Parathyroid adenoma (tissue), 2 donors: ENCODE results near the gene HAUS1.

Experiments
- H2AFZ ChIP-seq: fragments of 300-600 bp; sonication (generic); one replicate; pipeline ENCODE4 v1.7.0; 2017; ENCODE audit warnings: antibody characterized with exemption, mild to moderate bottlenecking
- H3K27ac ChIP-seq: fragments of 300-600 bp; sonication (generic); one replicate; pipeline ENCODE4 v1.7.0; 2017
- H3K27me3 ChIP-seq: fragments of 300-600 bp; sonication (generic); one replicate; pipeline ENCODE4 v1.7.0; 2017; ENCODE audit warnings: low read length; ENCODE audit not compliant: control insufficient read depth, insufficient read depth
- H3K36me3 ChIP-seq: fragments of 300-600 bp; sonication (generic); one replicate; pipeline ENCODE4 v1.7.0; 2017; ENCODE audit warnings: low read length; ENCODE audit not compliant: control insufficient read depth, insufficient read depth
- H3K4me1 ChIP-seq: fragments of 300-600 bp; sonication (generic); one replicate; pipeline ENCODE4 v1.7.0; 2017; ENCODE audit warnings: control low read depth
- H3K4me2 ChIP-seq: fragments of 300-600 bp; sonication (generic); one replicate; pipeline ENCODE4 v1.7.0; 2017; ENCODE audit warnings: low read length
- H3K4me3 ChIP-seq: fragments of 300-600 bp; sonication (generic); one replicate; pipeline ENCODE4 v1.7.0; 2017; ENCODE audit warnings: low read depth, low read length
- H3K79me2 ChIP-seq: fragments of 300-600 bp; sonication (generic); one replicate; pipeline ENCODE4 v1.7.0; 2017; ENCODE audit warnings: control low read depth
- H3K9ac ChIP-seq: fragments of 300-600 bp; sonication (generic); one replicate; pipeline ENCODE4 v1.7.0; 2017; ENCODE audit warnings: mild to moderate bottlenecking
- H3K9me3 ChIP-seq: fragments of 300-600 bp; sonication (generic); one replicate; pipeline ENCODE4 v1.7.0; 2017; ENCODE audit warnings: low read length; ENCODE audit not compliant: control insufficient read depth
- CTCF ChIP-seq: fragments of 300-600 bp; sonication (generic); IDR thresholded peaks from one replicate; pipeline ENCODE4 v1.7.0; 2017; ENCODE audit warnings: antibody characterized with exemption, mild to moderate bottlenecking
- donor health status: primary hyperparathyroidism.

HAUS1 gene

GRCh38 chr18:46176001-46176400, 71.8 kb downstream of the HAUS1 start:
- H3K4me2 ChIP-seq = no peak overlapping the region
- TF ChIP-seq CTCF = no peak
- no peak overlapping the region for H3K27ac ChIP-seq
- peaks cover 5% of the 10 kb centered on the region for H3K4me1 ChIP-seq
- no peak overlapping the region for H3K4me3 ChIP-seq
- no peak overlapping the region for H3K9ac ChIP-seq
- H3K9me3 ChIP-seq = no peaks in the 10 kb centered on the region
- H3K36me3 ChIP-seq = no peaks in the 10 kb centered on the region
- H3K79me2 ChIP-seq = peaks cover 59% of the 10 kb centered on the region
- H2AFZ ChIP-seq = no peak overlapping the region
- H3K27me3 ChIP-seq = no peaks in the 10 kb centered on the region
